ENCODE results near the gene TTLL3. TPM values are rescaled to one million over a fixed set of nuclear protein-coding genes. Genes with fewer than 3 reads are reported as not detected.
"Not testable (repeated sequence)": the region's sequence is repeated elsewhere in the genome, so short reads cannot be mapped to it uniquely, and the experiment has no call there.

TTLL3 gene
- total RNA-seq, 1 donor from 2014 or later = 16.5 TPM

- no peak for DNase-seq
Measured at GRCh38 chr3:9869955-9870354, 59.9 kb downstream of the TTLL3 start.

- no peak for DNase-seq
Measured at GRCh38 chr3:9870978-9871377, 60.9 kb downstream of the TTLL3 start.

- DNase-seq = not testable (repeated sequence)
Measured at GRCh38 chr3:9872067-9872466, 62.0 kb downstream of the TTLL3 start.

DNA sequence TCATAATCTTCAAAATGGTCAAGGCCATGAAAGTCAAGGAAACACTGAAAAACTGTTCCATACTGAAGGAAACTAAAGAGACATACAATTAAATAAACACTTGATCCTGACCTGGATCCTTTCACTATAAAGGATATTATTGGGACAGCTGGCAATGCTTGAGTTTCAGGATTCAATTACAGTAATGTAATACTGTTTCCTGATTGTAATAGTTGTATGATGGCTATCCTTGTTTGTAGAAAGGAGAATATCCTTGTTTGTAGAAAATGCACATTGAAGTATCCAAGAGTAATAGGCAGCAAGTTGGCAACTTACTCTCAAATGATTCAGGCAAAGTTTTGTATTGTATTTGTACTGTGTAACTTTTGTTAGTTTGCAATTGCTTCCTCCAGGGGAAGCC is 65.4 kb downstream of the TTLL3 start:
- DNase-seq = no peak

- DNase-seq = not testable (repeated sequence)
Measured at GRCh38 chr3:9876255-9876654, 66.2 kb downstream of the TTLL3 start.

GRCh38 chr3:9876991-9877390 is 66.9 kb downstream of the TTLL3 start:
- DNase-seq = no peak

GRCh38 chr3:9878700-9879099 is 68.6 kb downstream of the TTLL3 start:
- DNase-seq = no peak

GRCh38 chr3:9879830-9880549 is 69.9 kb downstream of the TTLL3 start, which contains the start of gene CIDEC:
Gene CIDEC, minus strand, starts transcription at chr3:9880253. Its CDS starts 1,767 bp downstream, at chr3:9878486.
- no peak for DNase-seq

DNA sequence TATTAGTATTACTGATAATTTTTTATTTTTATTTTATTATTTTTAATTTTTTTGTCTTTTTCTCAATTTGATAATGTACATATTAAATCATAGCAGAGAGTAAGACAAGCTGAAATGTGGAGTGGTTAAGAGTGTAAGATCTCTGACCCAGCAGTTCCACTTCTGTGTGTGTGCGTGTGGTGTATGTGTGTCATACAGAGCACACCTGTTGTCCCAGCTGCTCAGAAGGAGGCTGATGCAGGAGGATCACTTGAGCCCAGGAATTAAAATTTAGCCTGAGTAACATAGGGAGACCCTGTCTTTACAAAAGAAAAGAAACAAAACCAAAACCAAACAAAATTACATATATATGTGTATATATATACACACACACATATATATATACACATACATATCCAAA is 71.4 kb downstream of the TTLL3 start:
- no peak for DNase-seq

DNA sequence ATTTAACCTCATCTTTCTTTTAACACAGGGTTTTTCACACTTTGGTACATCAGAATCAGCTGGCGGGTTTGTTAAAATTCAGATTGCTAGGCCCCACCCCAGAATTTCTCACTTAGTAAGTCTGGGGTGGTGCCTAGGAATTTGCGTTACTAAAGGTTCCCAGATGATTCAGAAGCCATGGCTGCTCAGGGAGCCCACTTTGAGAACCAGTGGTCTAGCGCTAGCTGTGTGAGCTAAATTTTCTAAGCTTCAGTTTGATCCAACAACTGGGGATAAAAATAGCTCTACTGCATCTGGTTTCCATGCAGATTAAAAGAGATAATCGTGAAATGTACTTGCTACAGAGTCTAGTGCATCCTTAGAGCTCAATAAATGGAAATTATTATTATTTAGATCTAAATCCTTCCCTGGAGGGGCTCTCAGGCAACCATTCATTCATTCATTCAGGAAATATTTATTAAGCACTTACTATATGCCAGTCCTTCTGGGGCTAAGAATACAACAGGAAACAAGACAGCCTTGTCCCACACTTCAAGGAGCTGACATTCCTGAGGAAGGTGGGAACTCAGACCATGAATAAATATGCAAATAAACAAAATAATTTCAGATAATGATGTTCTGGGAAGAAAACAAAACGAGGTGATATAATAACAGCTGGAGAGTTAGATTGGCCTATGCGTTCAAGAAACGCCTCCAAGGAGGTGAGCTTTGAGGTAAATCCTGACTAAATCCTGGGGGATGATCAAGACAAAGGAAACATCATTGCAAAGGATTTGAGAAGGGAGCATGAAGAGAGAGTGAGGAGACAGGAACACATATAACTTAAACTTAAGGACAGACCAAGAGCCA is 73.9 kb downstream of the TTLL3 start:
- no peak for DNase-seq

DNA sequence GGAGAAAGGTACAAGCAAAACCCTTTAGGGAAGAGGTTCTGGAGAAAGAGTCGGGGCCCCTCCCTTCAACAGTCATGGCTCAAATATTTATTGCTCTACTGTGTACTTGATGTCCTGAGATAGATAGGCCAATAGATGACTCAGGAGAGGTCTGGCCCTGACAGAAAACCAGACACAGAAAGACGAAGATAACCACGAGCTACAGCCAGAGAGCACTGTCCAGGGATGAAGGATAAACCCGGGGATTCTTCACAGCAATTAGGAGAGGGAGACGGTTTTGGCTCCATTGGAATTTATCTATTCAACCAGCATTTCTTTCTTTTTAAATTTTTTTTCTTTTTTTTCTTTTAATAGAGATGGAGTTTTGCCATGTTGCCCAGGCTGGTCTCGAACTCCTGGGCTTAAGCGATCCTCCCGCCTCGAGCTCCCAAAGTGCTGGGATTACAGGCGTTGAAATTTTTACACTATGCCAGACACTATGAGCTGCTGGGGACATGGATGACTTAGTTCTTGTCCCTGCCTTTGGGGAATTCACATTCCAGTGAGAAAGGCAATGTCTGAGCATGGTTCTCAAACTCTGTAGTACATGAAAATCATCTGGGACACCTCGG is 74.6 kb downstream of the TTLL3 start:
- DNase-seq = no peak

Other genes starting within 250 kb of the TTLL3 start
- 16.2 TPM for gene MTMR14, start 160.8 kb upstream of the TTLL3 start, total RNA-seq
- gene CPNE9, start 106.4 kb upstream of the TTLL3 start, total RNA-seq = 0.31 TPM
- gene BRPF1, start 78.5 kb upstream of the TTLL3 start, total RNA-seq = 16.8 TPM
- gene OGG1, start 60.3 kb upstream of the TTLL3 start, total RNA-seq = 61.3 TPM
- gene CAMK1, start 40.3 kb upstream of the TTLL3 start, total RNA-seq = 56.1 TPM
- gene TADA3, start 17.8 kb upstream of the TTLL3 start, total RNA-seq = 28.1 TPM
- 162 TPM for gene ARPC4, start 17.2 kb upstream of the TTLL3 start, total RNA-seq
- gene RPUSD3, start 33.7 kb downstream of the TTLL3 start, total RNA-seq = 20.9 TPM
- gene CIDEC, start 70.0 kb downstream of the TTLL3 start, total RNA-seq = not detected
- 17.8 TPM for gene JAGN1, start 80.3 kb downstream of the TTLL3 start, total RNA-seq
- not detected for gene IL17RE, start 92.6 kb downstream of the TTLL3 start, total RNA-seq
- gene IL17RC, start 106.8 kb downstream of the TTLL3 start, total RNA-seq = 4.5 TPM
- gene CRELD1, start 123.6 kb downstream of the TTLL3 start, total RNA-seq = 17.5 TPM
- 4.1 TPM for gene PRRT3, start 142.1 kb downstream of the TTLL3 start, total RNA-seq
- 31.4 TPM for gene EMC3, start 176.6 kb downstream of the TTLL3 start, total RNA-seq
- 5.6 TPM for gene FANCD2, start 216.2 kb downstream of the TTLL3 start, total RNA-seq